Sigmoid colon (tissue), 4 donors: ENCODE results near the gene CCIN.

Experiments used
- EP300 ChIP-seq, 4 donors: sonication (generic); formaldehyde crosslinking; IDR thresholded peaks; one replicate each; pipeline ENCODE4 v1.6.1; 2017; ENCODE audit warnings: antibody characterized with exemption in 4 of 4
- POLR2A ChIP-seq, 2 donors: fragments of 450-650 bp; IDR thresholded peaks; one replicate each; pipeline ENCODE4 v1.6.1; 2016; ENCODE audit warnings: antibody characterized with exemption in 2 of 2, mild to moderate bottlenecking in 2 of 2, moderate library complexity in 2 of 2
- POLR2AphosphoS5 ChIP-seq, 4 donors: sonication (generic); formaldehyde crosslinking; IDR thresholded peaks; one replicate each; pipeline ENCODE4 v1.6.1; 2017; ENCODE audit warnings: antibody characterized with exemption in 4 of 4
- TF ChIP-seq, protein P1 (sequence below), 4 experiments: fragments of 450-650 bp in 3 of 4; fragments of 200-600 bp in 1 of 4; IDR thresholded peaks; one replicate each; pipeline ENCODE4 v1.5.1; 2016 to 2019; ENCODE audit warnings: antibody characterized with exemption in 4 of 4, mild to moderate bottlenecking in 3 of 4, moderate library complexity in 2 of 4

- TF ChIP-seq POLR2A (IDR thresholded peaks at IDR 0.05) (no peak), EP300 (IDR thresholded peaks at IDR 0.05) (no peak), POLR2AphosphoS5 (IDR thresholded peaks at IDR 0.05) (no peak)
- TF ChIP-seq, protein P1, sequence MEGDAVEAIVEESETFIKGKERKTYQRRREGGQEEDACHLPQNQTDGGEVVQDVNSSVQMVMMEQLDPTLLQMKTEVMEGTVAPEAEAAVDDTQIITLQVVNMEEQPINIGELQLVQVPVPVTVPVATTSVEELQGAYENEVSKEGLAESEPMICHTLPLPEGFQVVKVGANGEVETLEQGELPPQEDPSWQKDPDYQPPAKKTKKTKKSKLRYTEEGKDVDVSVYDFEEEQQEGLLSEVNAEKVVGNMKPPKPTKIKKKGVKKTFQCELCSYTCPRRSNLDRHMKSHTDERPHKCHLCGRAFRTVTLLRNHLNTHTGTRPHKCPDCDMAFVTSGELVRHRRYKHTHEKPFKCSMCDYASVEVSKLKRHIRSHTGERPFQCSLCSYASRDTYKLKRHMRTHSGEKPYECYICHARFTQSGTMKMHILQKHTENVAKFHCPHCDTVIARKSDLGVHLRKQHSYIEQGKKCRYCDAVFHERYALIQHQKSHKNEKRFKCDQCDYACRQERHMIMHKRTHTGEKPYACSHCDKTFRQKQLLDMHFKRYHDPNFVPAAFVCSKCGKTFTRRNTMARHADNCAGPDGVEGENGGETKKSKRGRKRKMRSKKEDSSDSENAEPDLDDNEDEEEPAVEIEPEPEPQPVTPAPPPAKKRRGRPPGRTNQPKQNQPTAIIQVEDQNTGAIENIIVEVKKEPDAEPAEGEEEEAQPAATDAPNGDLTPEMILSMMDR (IDR thresholded peaks at IDR 0.05): no peak
Measured at GRCh38 chr9:36174731-36175130, 5.5 kb downstream of the CCIN start.
